A172 (cell line): ENCODE data around the gene ZNF526. TPM values are rescaled to one million over a fixed set of nuclear protein-coding genes. Genes with fewer than 3 reads are reported as not detected.

Experiments
- DNase-seq: peaks from one replicate; pipeline ENCODE4 v3.0.0-alpha.2; 2015; ENCODE audit warnings: low spot score
- total RNA-seq: library from RNA; depleted of rRNA; stranded (reverse); fragments of >200 nt; shearing (Covaris generic); gene quantifications from 2 replicates; pipeline ENCODE4 v1.2.3, GENCODE V29; 2014

The ZNF526 gene
- total RNA-seq, 1 experiment from 2014 or later: 20.6 TPM

- DNase-seq: peak; percentile 75
Measured at GRCh38 chr19:42246143-42246921, 26.2 kb downstream of the ZNF526 start.

- no peak for DNase-seq
Measured at GRCh38 chr19:42246922-42247639, 27.0 kb downstream of the ZNF526 start.

GRCh38 chr19:42247640-42248199 lies 27.6 kb downstream of the ZNF526 start:
- DNase-seq: no peak

- DNase-seq: no peak
Measured at GRCh38 chr19:42248270-42249148, 28.4 kb downstream of the ZNF526 start.

GRCh38 chr19:42249149-42249750 lies 29.1 kb downstream of the ZNF526 start:
- no peak for DNase-seq

- DNase-seq: no peak
Measured at GRCh38 chr19:42249769-42250168, 29.7 kb downstream of the ZNF526 start.

GRCh38 chr19:42250183-42250665 lies 30.1 kb downstream of the ZNF526 start:
- no peak for DNase-seq

GRCh38 chr19:42250666-42251531 lies 30.8 kb downstream of the ZNF526 start:
- DNase-seq: peak; percentile 56

- no peak for DNase-seq
Measured at GRCh38 chr19:42251572-42252358, 31.7 kb downstream of the ZNF526 start.

GRCh38 chr19:42252365-42253244 lies 32.5 kb downstream of the ZNF526 start:
- DNase-seq: peak; percentile 59

GRCh38 chr19:42253245-42254088 lies 33.4 kb downstream of the ZNF526 start:
- DNase-seq: peak; percentile 53

- peak; percentile 67 for DNase-seq
Measured at GRCh38 chr19:42254089-42254849, 34.2 kb downstream of the ZNF526 start.

- peak; percentile 75 for DNase-seq
Measured at GRCh38 chr19:42254850-42255765, 35.0 kb downstream of the ZNF526 start, which contains the start of gene ERF. TSS of gene ERF (minus strand) at chr19:42255128. CDS start at chr19:42254999, 129 bp downstream.

- peak; percentile 56 for DNase-seq
Measured at GRCh38 chr19:42255766-42256745, 35.9 kb downstream of the ZNF526 start.
